Transverse colon (tissue), 4 donors: Measurements from ENCODE around the gene PAX1. TPM values are rescaled to one million over a fixed set of nuclear protein-coding genes. Genes with fewer than 3 reads are reported as not detected.

ENCODE experiments used
- DNase-seq: peaks from one replicate; pipeline ENCODE4 v3.0.0-alpha.2; 2019
- H3K27ac ChIP-seq, 4 donors: fragments of 200-600 bp; sonication (generic); 2 replicates each; pipeline ENCODE4 v1.5.1; 2016 to 2018; ENCODE audit warnings: inconsistent platforms in 4 of 4
- H3K27me3 ChIP-seq: fragments of 200-600 bp; sonication (generic); 2 replicates; pipeline ENCODE4 v1.5.1; 2017; ENCODE audit warnings: inconsistent platforms
- H3K36me3 ChIP-seq, 4 donors: fragments of 200-600 bp; sonication (generic); 2 replicates each; pipeline ENCODE4 v1.5.1; 2017 to 2019; ENCODE audit warnings: inconsistent platforms in 4 of 4
- H3K4me1 ChIP-seq, 4 donors: fragments of 200-600 bp; sonication (generic); 2 replicates each; pipeline ENCODE4 v1.5.1; 2017 to 2020; ENCODE audit warnings: inconsistent platforms in 4 of 4
- H3K4me3 ChIP-seq, 4 donors: fragments of 200-600 bp; sonication (generic); 1 replicate in 1 of 4; 2 replicates in 3 of 4; pipeline versions ENCODE4 v1.5.1 to v1.6.1; 2017 to 2019; ENCODE audit warnings: inconsistent platforms in 4 of 4
- H3K9me3 ChIP-seq, 2 donors: fragments of 200-600 bp; sonication (generic); 2 replicates each; pipeline ENCODE4 v1.5.1; 2017 to 2019; ENCODE audit warnings: inconsistent platforms in 2 of 2
- CTCF ChIP-seq, 5 experiments: fragments of 200-600 bp in 3 of 5; fragments of 450-650 bp in 2 of 5; sonication (generic) in 3 of 5; IDR thresholded peaks; 1 replicate in 2 of 5; 2 replicates in 3 of 5; pipeline ENCODE4 v1.5.1; 2016 to 2017; ENCODE audit warnings: antibody characterized with exemption in 5 of 5, inconsistent platforms in 3 of 5, mild to moderate bottlenecking in 2 of 5, moderate library complexity in 1 of 5
- EP300 ChIP-seq: sonication (generic); formaldehyde crosslinking; IDR thresholded peaks from one replicate; pipeline ENCODE4 v1.6.1; 2017; ENCODE audit warnings: antibody characterized with exemption, low read depth
- POLR2A ChIP-seq: fragments of 450-650 bp; IDR thresholded peaks from one replicate; pipeline ENCODE4 v1.6.1; 2016; ENCODE audit warnings: antibody characterized with exemption, mild to moderate bottlenecking, moderate library complexity
- POLR2AphosphoS5 ChIP-seq, 3 donors: sonication (generic); formaldehyde crosslinking; IDR thresholded peaks; one replicate each; pipeline ENCODE4 v1.6.1; 2016; ENCODE audit warnings: antibody characterized with exemption in 3 of 3
- WGBS, 2 donors: methylation state at CpG; one replicate each; pipeline ENCODE4 v1.1.5; 2018; ENCODE audit warnings: low coverage in 1 of 2; 5-methylcytosine and 5-hydroxymethylcytosine counted together
- in situ Hi-C, 4 donors: fragments of 200-750 bp; cut with MboI; loops; one replicate each; pipeline versions ENCODE4 v1.15.0 to v1.15.1; 2017; ENCODE audit warnings: low sequenced_read_pairs in 3 of 4, low pct_ligation_motif_present in 1 of 4, low pct_unique_long_range_greater_than_20kb in 1 of 4
- intact Hi-C: fragments of 100-400 bp; cut with DNase I; formaldehyde crosslinking; loops from one replicate; pipeline ENCODE4 v1.15.1; 2023; ENCODE audit warnings: low total_unique reads
- total RNA-seq, 4 donors: library from RNA; depleted of rRNA; stranded (reverse); fragments of >200 nt; gene quantifications; one replicate each; pipeline ENCODE4 v1.1.0, GENCODE V29; 2016

PAX1 gene
- total RNA-seq, 4 donors from 2014 or later, result not detected

GRCh38 chr20:21699216-21699508 is 6.3 kb upstream of the PAX1 start:
- no peak for DNase-seq
- H3K36me3 ChIP-seq, result no peaks in the 10 kb centered on the region
- in situ Hi-C loops (no loop called here), intact Hi-C loops (no loop called here)
- H3K4me3 ChIP-seq, result no peak overlapping the region
- H3K27ac ChIP-seq, result no peak overlapping the region
- peaks cover 85% of the 10 kb centered on the region for H3K27me3 ChIP-seq
- no peaks in the 10 kb centered on the region for H3K9me3 ChIP-seq
- 43 to 54% methylated on average over 4 to 8 of the region's 8 CpGs for WGBS, 2 donors
- no peak for TF ChIP-seq EP300
- TF ChIP-seq CTCF (IDR thresholded peaks at IDR 0.05), result no peak
- TF ChIP-seq POLR2A, result no peak
- TF ChIP-seq POLR2AphosphoS5 (IDR thresholded peaks at IDR 0.05), result no peak
- H3K4me1 ChIP-seq, result peaks cover 0 to 9% (median 4%) of the 10 kb centered on the region in 4 donors

- no peak overlapping the region for H3K4me3 ChIP-seq
- H3K27ac ChIP-seq, result no peak overlapping the region
- H3K27me3 ChIP-seq, result peaks cover 98% of the 10 kb centered on the region
- in situ Hi-C loops, result loop anchor here in 1 of 4 donors (25.0 kb wide), 1 partner anchor 611 kb away; no protein-coding TSS in a partner anchor
- TF ChIP-seq POLR2AphosphoS5 (IDR thresholded peaks at IDR 0.05) (no peak), POLR2A (no peak), EP300 (no peak), CTCF (IDR thresholded peaks at IDR 0.05) (no peak)
- intact Hi-C loops, result no loop called here
- DNase-seq, result no peak
- WGBS, 2 donors, result 24 to 31% methylated on average over 14 to 33 of the region's 33 CpGs
- H3K36me3 ChIP-seq, result no peaks in the 10 kb centered on the region
- peaks cover 0 to 9% (median 4%) of the 10 kb centered on the region in 4 donors for H3K4me1 ChIP-seq
- H3K9me3 ChIP-seq, result no peaks in the 10 kb centered on the region
Observed at GRCh38 chr20:21701171-21701876, 4.1 kb upstream of the PAX1 start.

- no peak for DNase-seq
- H3K27ac ChIP-seq, result no peak overlapping the region
- H3K9me3 ChIP-seq, result no peaks in the 10 kb centered on the region
- H3K27me3 ChIP-seq, result peaks cover 99% of the 10 kb centered on the region
- H3K4me1 ChIP-seq, result peaks cover 0 to 9% (median 4%) of the 10 kb centered on the region in 4 donors
- TF ChIP-seq POLR2AphosphoS5 (IDR thresholded peaks at IDR 0.05) (no peak), POLR2A (no peak), EP300 (no peak), CTCF (IDR thresholded peaks at IDR 0.05) (no peak)
- H3K4me3 ChIP-seq, result no peak overlapping the region
- H3K36me3 ChIP-seq, result no peaks in the 10 kb centered on the region
- intact Hi-C loops, result no loop called here
- 39 to 59% methylated on average over 4 to 14 of the region's 14 CpGs for WGBS, 2 donors
- in situ Hi-C loops, result loop anchor here in 1 of 4 donors (25.0 kb wide), 1 partner anchor 610 kb away; no protein-coding TSS in a partner anchor
Observed at GRCh38 chr20:21702016-21702415, 3.4 kb upstream of the PAX1 start.

GRCh38 chr20:21702553-21703470 is 2.7 kb upstream of the PAX1 start:
- peak in 3 of 5 experiments; percentile 27 to 43 (median 34) for TF ChIP-seq CTCF (IDR thresholded peaks at IDR 0.05)
- TF ChIP-seq POLR2A, result no peak
- peaks cover 99% of the 10 kb centered on the region for H3K27me3 ChIP-seq
- no peaks in the 10 kb centered on the region for H3K9me3 ChIP-seq
- in situ Hi-C loops (loop anchor here in 1 of 4 donors (25.0 kb wide), 1 partner anchor 609 kb away; no protein-coding TSS in a partner anchor), intact Hi-C loops (no loop called here)
- no peaks in the 10 kb centered on the region for H3K36me3 ChIP-seq
- peak overlapping the region in 1 of 4 donors; percentile 24 for H3K4me3 ChIP-seq
- WGBS, 2 donors, result 7 to 19% methylated on average over 3 to 48 of the region's 54 CpGs
- H3K27ac ChIP-seq, result no peak overlapping the region
- DNase-seq, result peak; percentile 41
- H3K4me1 ChIP-seq, result peaks cover 0 to 9% (median 4%) of the 10 kb centered on the region in 4 donors
